Esophagus muscularis mucosa (tissue), 4 donors: ENCODE data around the gene SLA2. TPM values are rescaled to one million over a fixed set of nuclear protein-coding genes. Genes with fewer than 3 reads are reported as not detected.
"Not testable (repeated sequence)": the region's sequence is repeated elsewhere in the genome, so short reads cannot be mapped to it uniquely, and the experiment has no call there.

Experiments used
- DNase-seq: peaks from one replicate; pipeline ENCODE4 v3.0.0-alpha.2; 2017; ENCODE audit errors: extremely low spot score
- H3K27ac ChIP-seq, 4 donors: fragments of 200-600 bp; sonication (generic); replicated peaks in 1 of 4; 1 replicate in 3 of 4; 2 replicates in 1 of 4; pipeline ENCODE4 v1.5.1; 2016 to 2019; ENCODE audit warnings: mild to moderate bottlenecking in 1 of 4
- H3K27me3 ChIP-seq, 4 donors: fragments of 200-600 bp; sonication (generic); one replicate each; pipeline versions ENCODE4 v1.5.1 to v1.6.0; 2016 to 2019
- H3K36me3 ChIP-seq, 4 donors: fragments of 200-600 bp; sonication (generic); one replicate each; pipeline ENCODE4 v1.5.1; 2016 to 2019
- H3K4me1 ChIP-seq, 4 donors: fragments of 200-600 bp; sonication (generic); one replicate each; pipeline ENCODE4 v1.5.1; 2016 to 2019
- H3K4me3 ChIP-seq, 4 donors: fragments of 200-600 bp; sonication (generic); 1 replicate in 2 of 4; 2 replicates in 2 of 4; pipeline ENCODE4 v1.5.1; 2016 to 2019; ENCODE audit warnings: mild to moderate bottlenecking in 4 of 4, moderate library complexity in 1 of 4
- H3K9me3 ChIP-seq, 4 donors: fragments of 200-600 bp; sonication (generic); 1 replicate in 3 of 4; 2 replicates in 1 of 4; pipeline ENCODE4 v1.5.1; 2016 to 2019
- EP300 ChIP-seq: sonication (generic); formaldehyde crosslinking; IDR thresholded peaks from one replicate; pipeline ENCODE4 v1.6.1; 2017; ENCODE audit warnings: antibody characterized with exemption
- POLR2A ChIP-seq: fragments of 450-650 bp; IDR thresholded peaks from one replicate; pipeline ENCODE4 v1.6.1; 2017; ENCODE audit warnings: antibody characterized with exemption, moderate library complexity, mild to moderate bottlenecking, low read depth
- POLR2AphosphoS5 ChIP-seq, 2 donors: sonication (generic); formaldehyde crosslinking; IDR thresholded peaks; one replicate each; pipeline ENCODE4 v1.6.1; 2017; ENCODE audit warnings: antibody characterized with exemption in 2 of 2
- WGBS: methylation state at CpG from one replicate; pipeline ENCODE4 v1.1.5; 2018; 5-methylcytosine and 5-hydroxymethylcytosine counted together
- intact Hi-C: fragments of 100-400 bp; cut with DNase I; formaldehyde crosslinking; loops from one replicate; pipeline ENCODE4 v1.15.1; 2023
- total RNA-seq, 4 donors: library from RNA; depleted of rRNA; stranded (reverse); fragments of >200 nt; gene quantifications; one replicate each; pipeline versions ENCODE4 v1.1.0 to v1.2.1, GENCODE V29; 2016
- TF ChIP-seq, protein P1 (sequence below), 3 experiments: fragments of 200-600 bp in 2 of 3; fragments of 450-650 bp in 1 of 3; sonication (generic) in 2 of 3; IDR thresholded peaks; one replicate each; pipeline ENCODE4 v1.5.1; 2017 to 2019; ENCODE audit warnings: antibody characterized with exemption in 3 of 3, mild to moderate bottlenecking in 2 of 3, moderate library complexity in 1 of 3

The SLA2 gene
- total RNA-seq, 4 donors from 2014 or later = 0.26 to 0.99 (median 0.35) TPM

DNA sequence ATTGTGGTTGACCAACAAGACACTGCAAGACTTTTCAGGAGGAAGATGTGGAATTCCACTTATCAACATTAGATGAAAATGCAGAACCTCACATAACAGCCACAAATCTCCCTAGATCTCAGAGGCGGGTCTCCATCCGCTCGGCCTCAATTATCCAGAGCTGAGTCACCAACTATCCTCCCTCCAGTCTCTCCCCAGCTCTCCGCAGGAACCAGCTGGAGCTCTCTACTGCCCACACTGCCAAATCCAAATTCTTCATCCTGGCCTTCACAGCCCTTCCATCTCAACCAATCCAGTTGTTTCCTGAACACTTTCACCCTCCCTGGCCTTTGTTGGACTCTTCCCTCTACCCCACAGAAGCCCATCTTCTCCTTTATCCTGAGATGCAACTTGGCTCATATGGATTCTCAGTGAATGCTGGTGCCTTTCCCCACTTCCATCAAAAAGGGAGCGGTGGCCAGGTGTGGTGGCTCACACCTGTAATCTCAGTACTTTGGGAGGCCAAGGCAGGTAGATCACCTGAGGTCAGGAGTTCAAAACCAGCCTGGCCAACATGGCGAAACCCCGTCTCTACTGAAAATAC, 76.1 kb downstream of the SLA2 start:
- Histone ChIP-seq H3K4me3 (no peak overlapping the region), H3K9me3 (peaks cover 0 to 9% (median 3%) of the 10 kb centered on the region in 4 donors), H3K27me3 (no peaks in the 10 kb centered on the region), H3K4me1 (peaks cover 1 to 31% (median 26%) of the 10 kb centered on the region in 4 donors), H3K36me3 (no peaks in the 10 kb centered on the region), H3K27ac (no peak overlapping the region)
- intact Hi-C loops = no loop called here
- DNase-seq = no peak
- 79% methylated on average over 7 of the region's 7 CpGs for WGBS
- TF ChIP-seq POLR2AphosphoS5 (IDR thresholded peaks at IDR 0.05) (no peak), EP300 (no peak), POLR2A (no peak)
- TF ChIP-seq, protein P1, sequence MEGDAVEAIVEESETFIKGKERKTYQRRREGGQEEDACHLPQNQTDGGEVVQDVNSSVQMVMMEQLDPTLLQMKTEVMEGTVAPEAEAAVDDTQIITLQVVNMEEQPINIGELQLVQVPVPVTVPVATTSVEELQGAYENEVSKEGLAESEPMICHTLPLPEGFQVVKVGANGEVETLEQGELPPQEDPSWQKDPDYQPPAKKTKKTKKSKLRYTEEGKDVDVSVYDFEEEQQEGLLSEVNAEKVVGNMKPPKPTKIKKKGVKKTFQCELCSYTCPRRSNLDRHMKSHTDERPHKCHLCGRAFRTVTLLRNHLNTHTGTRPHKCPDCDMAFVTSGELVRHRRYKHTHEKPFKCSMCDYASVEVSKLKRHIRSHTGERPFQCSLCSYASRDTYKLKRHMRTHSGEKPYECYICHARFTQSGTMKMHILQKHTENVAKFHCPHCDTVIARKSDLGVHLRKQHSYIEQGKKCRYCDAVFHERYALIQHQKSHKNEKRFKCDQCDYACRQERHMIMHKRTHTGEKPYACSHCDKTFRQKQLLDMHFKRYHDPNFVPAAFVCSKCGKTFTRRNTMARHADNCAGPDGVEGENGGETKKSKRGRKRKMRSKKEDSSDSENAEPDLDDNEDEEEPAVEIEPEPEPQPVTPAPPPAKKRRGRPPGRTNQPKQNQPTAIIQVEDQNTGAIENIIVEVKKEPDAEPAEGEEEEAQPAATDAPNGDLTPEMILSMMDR (IDR thresholded peaks at IDR 0.05) = no peak

GRCh38 chr20:36565520-36565919, 80.5 kb downstream of the SLA2 start:
- Histone ChIP-seq H3K36me3 (no peaks in the 10 kb centered on the region), H3K9me3 (peaks cover 0 to 11% (median 3%) of the 10 kb centered on the region in 4 donors), H3K27ac (no peak overlapping the region), H3K27me3 (no peaks in the 10 kb centered on the region), H3K4me1 (no peaks in the 10 kb centered on the region), H3K4me3 (no peak overlapping the region)
- intact Hi-C loops = no loop called here
- TF ChIP-seq EP300 = no peak
- TF ChIP-seq POLR2A = no peak
- no peak for TF ChIP-seq POLR2AphosphoS5 (IDR thresholded peaks at IDR 0.05)
- TF ChIP-seq, protein P1 (IDR thresholded peaks at IDR 0.05) = no peak
- no peak for DNase-seq
- 92% methylated on average over 3 of the region's 3 CpGs for WGBS

- H3K27ac ChIP-seq, intact Hi-C loops, DNase-seq, H3K4me1 ChIP-seq, H3K4me3 ChIP-seq, H3K27me3 ChIP-seq, H3K36me3 ChIP-seq: not testable (repeated sequence)
- 96% methylated on average over 6 of the region's 6 CpGs for WGBS
- peaks cover 0 to 11% (median 3%) of the 10 kb centered on the region in 4 donors for H3K9me3 ChIP-seq
Observed at GRCh38 chr20:36564726-36565121, 81.3 kb downstream of the SLA2 start.

GRCh38 chr20:36564078-36564725, 81.8 kb downstream of the SLA2 start:
- H3K36me3 ChIP-seq, DNase-seq, H3K4me1 ChIP-seq, H3K4me3 ChIP-seq, intact Hi-C loops, H3K27ac ChIP-seq, H3K27me3 ChIP-seq: not testable (repeated sequence)
- H3K9me3 ChIP-seq = peaks cover 0 to 11% (median 3%) of the 10 kb centered on the region in 4 donors
- WGBS = 94% methylated on average over 13 of the region's 13 CpGs

GRCh38 chr20:36563374-36563773, 82.6 kb downstream of the SLA2 start:
- no peaks in the 10 kb centered on the region for H3K27me3 ChIP-seq
- no peak overlapping the region for H3K27ac ChIP-seq
- intact Hi-C loops = no loop called here
- no peak for DNase-seq
- TF ChIP-seq EP300 = no peak
- no peak for TF ChIP-seq POLR2A
- TF ChIP-seq, protein P1 (IDR thresholded peaks at IDR 0.05) = no peak
- TF ChIP-seq POLR2AphosphoS5 (IDR thresholded peaks at IDR 0.05) = no peak
- H3K4me1 ChIP-seq = no peaks in the 10 kb centered on the region
- H3K4me3 ChIP-seq = no peak overlapping the region
- H3K9me3 ChIP-seq = peaks cover 0 to 11% (median 3%) of the 10 kb centered on the region in 4 donors
- H3K36me3 ChIP-seq = no peaks in the 10 kb centered on the region
- WGBS = no CpG with 5 or more reads among the region's 1 CpG
